ENCODE data around the gene VTI1B. TPM values are rescaled to one million over a fixed set of nuclear protein-coding genes. Genes with fewer than 3 reads are reported as not detected.

The VTI1B gene
- total and polyA plus RNA-seq, 10 of the 15 experiments (the other 5 are each of a cell fraction or from before 2014, with no cell fraction given) = 15.0 to 117 (median 50.5) TPM

GRCh38 chr14:67694791-67695393 lies 20.5 kb upstream of the VTI1B start:
- no peaks in the 10 kb centered on the region for H3K4me1 ChIP-seq (ENCODE audit: control insufficient read depth, insufficient read depth, low read length)
- H3K9me3 ChIP-seq (replicated peaks; ENCODE audit: control insufficient read depth, insufficient read depth, low read length) = no peaks in the 10 kb centered on the region
- H2AFZ ChIP-seq (ENCODE audit: control insufficient read depth, low read depth, low read length) = peak overlapping the region; percentile 88
- H4K20me1 ChIP-seq (ENCODE audit: control insufficient read depth, insufficient read depth) = no peaks in the 10 kb centered on the region
- DNase-seq (ENCODE audit: low read depth, low spot score) (peak; percentile 76), ATAC-seq (peak; percentile 97), FAIRE-seq (peak; percentile 78)
- H3K79me2 ChIP-seq (ENCODE audit: control insufficient read depth, insufficient read depth, low read length) = peaks cover 22% of the 10 kb centered on the region
- in situ Hi-C loops (cut with MboI) = no loop called here
- peak overlapping the region; percentile 88 for H3K27ac ChIP-seq (ENCODE audit: control insufficient read depth, insufficient read depth)
- 1% methylated on average over 21 of the region's 21 CpGs for WGBS (ENCODE audit: insufficient coverage, insufficient replicate concordance, low lambda C conversion rate, missing lambda C conversion rate)
- H3K36me3 ChIP-seq (ENCODE audit: control insufficient read depth in 2 of 2, insufficient read depth in 2 of 2, low read length in 1 of 2) = peaks cover 4 to 12% of the 10 kb centered on the region in 2 experiments
- RAD21 ChIA-PET (ENCODE audit: unreplicated experiment) = interaction anchor here (0.9 to 5.3 kb wide), 7 partner anchors 9 to 109 kb away, joined by 3 to 56 read pairs (median 6); no protein-coding TSS in a partner anchor
- POLR2A ChIA-PET = interaction anchor here (1.0 to 7.9 kb wide), 15 partner anchors 9 to 207 kb away, joined by 3 to 71 read pairs (median 5); partner anchors contain the start of genes PIGH, TMEM229B and VTI1B
- intact Hi-C loops (cut with micrococcal nuclease; ENCODE audit: unreplicated experiment) = loop anchor here (2.0 kb wide), 1 partner anchor 14 kb away; no protein-coding TSS in a partner anchor
- H3K4me2 ChIP-seq (ENCODE audit: control insufficient read depth, insufficient read depth) = peak overlapping the region; percentile 63
- SMC1A ChIA-PET (ENCODE audit: uncharacterized antibody, unreplicated experiment) = interaction anchor here (1.0 to 5.0 kb wide), 11 partner anchors 9 to 335 kb away, joined by 3 to 41 read pairs (median 9); partner anchors contain the start of genes ATP6V1D, EIF2S1, PIGH and VTI1B
- CTCF ChIA-PET = interaction anchor here (0.6 to 6.3 kb wide), 14 partner anchors 9 to 1093 kb away, joined by 4 to 72 read pairs (median 6); partner anchors contain the start of genes ARG2, PIGH and RDH12
- no peaks in the 10 kb centered on the region for H3K27me3 ChIP-seq (replicated peaks in 1 of 2; ENCODE audit: control insufficient read depth in 2 of 2, insufficient read depth in 2 of 2, low read length in 1 of 2)
- BruUV-seq (replicated peaks) = TSS peak; percentile 96
- peak overlapping the region; percentile 97 for H3K4me3 ChIP-seq
- peak overlapping the region; percentile 85 for H3K9ac ChIP-seq (ENCODE audit: control insufficient read depth, insufficient read depth, low read length)
- no peak for TF ChIP-seq HCFC1 (IDR thresholded peaks at IDR 0.05; ENCODE audit: low read length)
- TF ChIP-seq KDM1A (IDR thresholded peaks at IDR 0.05; ENCODE audit: borderline replicate concordance) = no peak
- no peak for TF ChIP-seq SPI1 (IDR thresholded peaks at IDR 0.05; ENCODE audit: borderline replicate concordance, insufficient read depth, low read depth, low read length)
- TF ChIP-seq CREB1 (IDR thresholded peaks at IDR 0.05; ENCODE audit: low read depth) = peak; percentile 82
- no peak for TF ChIP-seq ATF3 (IDR thresholded peaks at IDR 0.05; ENCODE audit: borderline replicate concordance, extremely low read depth, low read depth, low read length)
- TF ChIP-seq SIX5 (IDR thresholded peaks at IDR 0.05; ENCODE audit: low read depth, low read length, severe bottlenecking) = no peak
- TF ChIP-seq ATF2 (IDR thresholded peaks at IDR 0.05; ENCODE audit: low read length) = no peak
- peak in 1 of 2 experiments; percentile 29; a peak in 1 of 4 replicates for TF ChIP-seq IKZF2 (IDR thresholded peaks at IDR 0.05)
- TF ChIP-seq NFXL1 (IDR thresholded peaks at IDR 0.05; ENCODE audit: borderline replicate concordance) = no peak
- no peak for TF ChIP-seq GATAD2B (conservative IDR thresholded peaks at IDR 0.05; ENCODE audit: low read depth)
- no peak for TF ChIP-seq YY1 (IDR thresholded peaks at IDR 0.05; ENCODE audit: low read depth, low read length)
- no peak for TF ChIP-seq ZNF217 (IDR thresholded peaks at IDR 0.05)
- TF ChIP-seq DPF2 (IDR thresholded peaks at IDR 0.05) = no peak; the same call in 1 of the 2 replicates
- no peak for TF ChIP-seq IRF3 (IDR thresholded peaks at IDR 0.05)
- TF ChIP-seq NFIC (IDR thresholded peaks at IDR 0.05; ENCODE audit: low read depth, low read length) = no peak
- no peak for TF ChIP-seq ZBTB33 (IDR thresholded peaks at IDR 0.05)
- TF ChIP-seq ZNF622 (IDR thresholded peaks at IDR 0.05) = no peak
- TF ChIP-seq ZZZ3 (IDR thresholded peaks at IDR 0.05; ENCODE audit: control insufficient read depth, insufficient read length, low read depth) = no peak
- TF ChIP-seq ZNF207 (IDR thresholded peaks at IDR 0.05; ENCODE audit: borderline replicate concordance) = no peak

Data from GM12878 (cell line).